ENCODE measurements around the gene CLCN2.

GRCh38 chr3:184315871-184316661, 45.3 kb downstream of the CLCN2 start:
- TF ChIP-seq GATA3 (IDR thresholded peaks at IDR 0.05; ENCODE audit: low read depth, low read length), result no peak
- no peak for TF ChIP-seq GATA2 (IDR thresholded peaks at IDR 0.05; ENCODE audit: low read depth, low read length)
